ENCODE data around the gene FAM3A. TPM values are rescaled to one million over a fixed set of nuclear protein-coding genes. Genes with fewer than 3 reads are reported as not detected.

The FAM3A gene
- total and polyA plus RNA-seq, 9 of the 15 experiments (the other 6 are each of a cell fraction or from before 2014, with no cell fraction given), result 0.75 to 70.6 (median 27.0) TPM

DNA sequence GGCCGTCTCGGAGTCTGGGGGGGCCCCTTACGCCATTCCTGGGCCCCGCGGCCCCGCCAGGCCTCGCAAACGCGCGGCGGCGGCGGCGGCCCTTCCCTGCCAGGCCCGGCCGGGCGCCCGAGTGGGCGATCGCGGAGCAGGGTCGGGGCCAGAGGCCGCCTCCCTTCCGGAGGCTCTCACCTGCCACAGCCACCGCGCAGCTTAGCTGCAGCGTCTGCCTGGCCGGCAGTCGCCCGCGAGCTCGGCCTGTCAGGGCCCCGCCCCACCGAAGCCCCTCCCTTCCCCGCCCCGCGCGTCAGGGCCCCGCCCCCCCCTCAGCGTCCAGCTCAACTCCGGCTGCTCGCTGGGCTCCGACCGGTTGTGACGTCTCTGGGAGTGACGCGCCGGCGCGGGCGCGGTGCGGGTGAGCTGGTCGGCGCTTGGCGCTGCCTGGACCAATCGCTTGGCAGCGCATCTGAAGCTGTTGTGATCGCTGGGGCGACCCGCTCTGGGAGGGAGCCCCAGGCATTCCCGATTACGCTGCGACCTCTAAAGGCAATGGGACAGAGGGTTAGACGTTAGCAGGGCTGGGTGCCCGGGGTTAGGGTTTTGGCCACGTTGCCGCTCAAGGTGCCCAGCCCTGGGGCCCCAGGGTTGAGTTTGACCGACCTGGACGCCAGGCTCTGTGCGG lies 25.5 kb downstream of the FAM3A start, which contains the start of gene SLC10A3 (continued):
- TF ChIP-seq, protein P1, sequence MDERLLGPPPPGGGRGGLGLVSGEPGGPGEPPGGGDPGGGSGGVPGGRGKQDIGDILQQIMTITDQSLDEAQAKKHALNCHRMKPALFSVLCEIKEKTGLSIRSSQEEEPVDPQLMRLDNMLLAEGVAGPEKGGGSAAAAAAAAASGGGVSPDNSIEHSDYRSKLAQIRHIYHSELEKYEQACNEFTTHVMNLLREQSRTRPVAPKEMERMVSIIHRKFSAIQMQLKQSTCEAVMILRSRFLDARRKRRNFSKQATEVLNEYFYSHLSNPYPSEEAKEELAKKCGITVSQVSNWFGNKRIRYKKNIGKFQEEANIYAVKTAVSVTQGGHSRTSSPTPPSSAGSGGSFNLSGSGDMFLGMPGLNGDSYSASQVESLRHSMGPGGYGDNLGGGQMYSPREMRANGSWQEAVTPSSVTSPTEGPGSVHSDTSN (CRISPR knock-in tag; IDR thresholded peaks at IDR 0.05; ENCODE audit: low read depth), result no peak
- TF ChIP-seq, protein P1 (tag; conservative IDR thresholded peaks at IDR 0.05; ENCODE audit: low read depth), result no peak
- no peak for TF ChIP-seq FUS (optimal IDR thresholded peaks at IDR 0.05; ENCODE audit: low read depth, low read length)
- TF ChIP-seq, protein P2, sequence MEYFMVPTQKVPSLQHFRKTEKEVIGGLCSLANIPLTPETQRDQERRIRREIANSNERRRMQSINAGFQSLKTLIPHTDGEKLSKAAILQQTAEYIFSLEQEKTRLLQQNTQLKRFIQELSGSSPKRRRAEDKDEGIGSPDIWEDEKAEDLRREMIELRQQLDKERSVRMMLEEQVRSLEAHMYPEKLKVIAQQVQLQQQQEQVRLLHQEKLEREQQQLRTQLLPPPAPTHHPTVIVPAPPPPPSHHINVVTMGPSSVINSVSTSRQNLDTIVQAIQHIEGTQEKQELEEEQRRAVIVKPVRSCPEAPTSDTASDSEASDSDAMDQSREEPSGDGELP (CRISPR knock-in tag; IDR thresholded peaks at IDR 0.05; ENCODE audit: borderline replicate concordance), result peak; percentile 31; the same call in 1 of the 2 replicates
- no peak for TF ChIP-seq HNRNPH1 (optimal IDR thresholded peaks at IDR 0.05; ENCODE audit: low read depth, low read length)
- no peak for TF ChIP-seq MTF1 (CRISPR knock-in tag; IDR thresholded peaks at IDR 0.05; ENCODE audit: borderline replicate concordance)
- TF ChIP-seq ZNF174 (CRISPR knock-in tag; IDR thresholded peaks at IDR 0.05), result no peak
- TF ChIP-seq, protein P3, sequence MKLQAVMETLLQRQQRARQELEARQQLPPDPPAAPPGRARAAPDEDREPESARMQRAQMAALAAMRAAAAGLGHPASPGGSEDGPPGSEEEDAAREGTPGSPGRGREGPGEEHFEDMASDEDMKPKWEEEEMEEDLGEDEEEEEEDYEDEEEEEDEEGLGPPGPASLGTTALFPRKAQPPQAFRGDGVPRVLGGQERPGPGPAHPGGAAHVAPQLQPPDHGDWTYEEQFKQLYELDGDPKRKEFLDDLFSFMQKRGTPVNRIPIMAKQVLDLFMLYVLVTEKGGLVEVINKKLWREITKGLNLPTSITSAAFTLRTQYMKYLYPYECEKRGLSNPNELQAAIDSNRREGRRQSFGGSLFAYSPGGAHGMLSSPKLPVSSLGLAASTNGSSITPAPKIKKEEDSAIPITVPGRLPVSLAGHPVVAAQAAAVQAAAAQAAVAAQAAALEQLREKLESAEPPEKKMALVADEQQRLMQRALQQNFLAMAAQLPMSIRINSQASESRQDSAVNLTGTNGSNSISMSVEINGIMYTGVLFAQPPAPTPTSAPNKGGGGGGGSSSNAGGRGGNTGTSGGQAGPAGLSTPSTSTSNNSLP (IDR thresholded peaks at IDR 0.05; ENCODE audit: borderline replicate concordance, low read depth, low read length), result no peak
- TF ChIP-seq ZKSCAN8 (CRISPR knock-in tag; IDR thresholded peaks at IDR 0.05), result no peak
- 0 out of 2 replicates have a peak, but pooled peaks have one; percentile 7 for TF ChIP-seq JUN (IDR thresholded peaks at IDR 0.05; ENCODE audit: borderline replicate concordance, low read depth, low read length)
- TF ChIP-seq JUN (CRISPR knock-in tag; IDR thresholded peaks at IDR 0.05; ENCODE audit: borderline replicate concordance), result no peak
- TF ChIP-seq ZNF77 (CRISPR knock-in tag; IDR thresholded peaks at IDR 0.05), result no peak
- TF ChIP-seq RFX7 (CRISPR knock-in tag; IDR thresholded peaks at IDR 0.05), result no peak
- TF ChIP-seq TRIM24 (IDR thresholded peaks at IDR 0.05), result no peak
- 0 out of 2 replicates have a peak, but pooled peaks have one; percentile 47 for TF ChIP-seq HDAC2 (IDR thresholded peaks at IDR 0.05)
- TF ChIP-seq, protein P4, sequence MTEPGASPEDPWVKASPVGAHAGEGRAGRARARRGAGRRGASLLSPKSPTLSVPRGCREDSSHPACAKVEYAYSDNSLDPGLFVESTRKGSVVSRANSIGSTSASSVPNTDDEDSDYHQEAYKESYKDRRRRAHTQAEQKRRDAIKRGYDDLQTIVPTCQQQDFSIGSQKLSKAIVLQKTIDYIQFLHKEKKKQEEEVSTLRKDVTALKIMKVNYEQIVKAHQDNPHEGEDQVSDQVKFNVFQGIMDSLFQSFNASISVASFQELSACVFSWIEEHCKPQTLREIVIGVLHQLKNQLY (CRISPR knock-in tag; conservative IDR thresholded peaks at IDR 0.05), result 0 out of 4 replicates have a peak, but pooled peaks of 1 of the 2 experiments have one; percentile 17
- TF ChIP-seq KLF10 (CRISPR knock-in tag; IDR thresholded peaks at IDR 0.05), result no peak
- TF ChIP-seq GTF2E2 (tag; IDR thresholded peaks at IDR 0.05), result no peak
- peak; percentile 3 for TF ChIP-seq NFYB (IDR thresholded peaks at IDR 0.05; ENCODE audit: extremely low read depth, insufficient read length)
- TF ChIP-seq HLTF (IDR thresholded peaks at IDR 0.05), result no peak
- peak in 1 of 2 experiments; percentile 11; a peak in 2 of 4 replicates for TF ChIP-seq RAD21 (CRISPR knock-in tag; conservative IDR thresholded peaks at IDR 0.05 in 1 of 2, IDR thresholded peaks at IDR 0.05 in 1 of 2)
- TF ChIP-seq ZNF282 (CRISPR knock-in tag; IDR thresholded peaks at IDR 0.05), result no peak
- no peak for TF ChIP-seq FOXM1 (IDR thresholded peaks at IDR 0.05; ENCODE audit: low read depth)
- no peak; the same call in 1 of the 2 replicates for TF ChIP-seq FOXM1 (CRISPR knock-in tag; IDR thresholded peaks at IDR 0.05; ENCODE audit: low read depth)
